Karpas-422 (cell line): ENCODE measurements around the gene PFAS. TPM values are rescaled to one million over a fixed set of nuclear protein-coding genes. Genes with fewer than 3 reads are reported as not detected.

Experiments used
- DNase-seq: peaks from one replicate; pipeline ENCODE4 v3.0.0-alpha.2; 2015
- H2AFZ ChIP-seq: fragments of 200-600 bp; sonication (generic); 2 replicates; pipeline ENCODE4 v1.6.1; 2014; ENCODE audit warnings: antibody characterized with exemption, low read length, mixed read lengths
- H3K27ac ChIP-seq: fragments of 200-600 bp; sonication (generic); 2 replicates; pipeline ENCODE4 v1.5.1; 2014; ENCODE audit warnings: mild to moderate bottlenecking, low read length, moderate library complexity
- H3K27me3 ChIP-seq: fragments of 200-600 bp; sonication (generic); 2 replicates; pipeline ENCODE4 v1.6.1; 2014; ENCODE audit warnings: low read length, mixed read lengths
- H3K36me3 ChIP-seq: fragments of 200-600 bp; sonication (generic); 2 replicates; pipeline ENCODE4 v1.6.1; 2014; ENCODE audit warnings: low read length, mixed read lengths; ENCODE audit not compliant: insufficient read depth
- H3K4me1 ChIP-seq: fragments of 200-600 bp; sonication (generic); 2 replicates; pipeline ENCODE4 v1.6.1; 2014; ENCODE audit warnings: mild to moderate bottlenecking, low read length, mixed read lengths
- H3K4me2 ChIP-seq: fragments of 200-600 bp; sonication (generic); 2 replicates; pipeline ENCODE4 v1.6.1; 2014; ENCODE audit warnings: low read length, low read depth, mild to moderate bottlenecking; ENCODE audit not compliant: poor library complexity, severe bottlenecking
- H3K4me3 ChIP-seq: fragments of 200-600 bp; sonication (generic); 2 replicates; pipeline ENCODE4 v1.5.1; 2014; ENCODE audit warnings: mild to moderate bottlenecking, antibody characterized with exemption, low read length, mixed read lengths
- H3K79me2 ChIP-seq: fragments of 200-600 bp; sonication (generic); 2 replicates; pipeline ENCODE4 v1.6.1; 2014; ENCODE audit warnings: mild to moderate bottlenecking, low read length, mixed read lengths
- H3K9ac ChIP-seq: fragments of 200-600 bp; sonication (generic); 2 replicates; pipeline ENCODE4 v1.6.0; 2014; ENCODE audit warnings: low read length
- H3K9me2 ChIP-seq: fragments of 200-600 bp; sonication (generic), shearing (Covaris generic); replicated peaks from 2 replicates; pipeline ENCODE4 v1.6.0; 2014; ENCODE audit warnings: mild to moderate bottlenecking, low read length, moderate library complexity; ENCODE audit not compliant: insufficient read depth
- H3K9me3 ChIP-seq: fragments of 300-700, 200-600 bp; sonication (generic); 2 replicates; pipeline ENCODE4 v1.6.1; 2014; ENCODE audit warnings: low read length, mixed read lengths
- H4K20me1 ChIP-seq: fragments of 200-600 bp; sonication (generic); 2 replicates; pipeline ENCODE4 v1.6.1; 2014; ENCODE audit warnings: mild to moderate bottlenecking, antibody characterized with exemption, low read length, low read depth; ENCODE audit not compliant: insufficient read depth
- total RNA-seq: library from RNA; depleted of rRNA; stranded (reverse); fragments of >200 nt; shearing (Covaris generic); gene quantifications from 2 replicates; pipeline ENCODE4 v1.2.3, GENCODE V29; 2014; ENCODE audit warnings: low replicate concordance; rRNA removed

PFAS gene
- total RNA-seq, 1 experiment from 2014 or later, result 39.9 TPM

GRCh38 chr17:8314797-8315763 lies 66.0 kb downstream of the PFAS start:
- Histone ChIP-seq H3K79me2 (no peaks in the 10 kb centered on the region), H3K4me1 (no peaks in the 10 kb centered on the region), H3K4me2 (no peak overlapping the region), H3K4me3 (no peak overlapping the region), H3K9me2 (no peaks in the 10 kb centered on the region), H3K36me3 (no peaks in the 10 kb centered on the region), H3K9ac (no peak overlapping the region), H3K27me3 (no peaks in the 10 kb centered on the region), H4K20me1 (no peaks in the 10 kb centered on the region), H2AFZ (no peak overlapping the region), H3K9me3 (no peaks in the 10 kb centered on the region), H3K27ac (no peak overlapping the region)
- no peak for DNase-seq

GRCh38 chr17:8315764-8316217 lies 66.7 kb downstream of the PFAS start:
- Histone ChIP-seq H3K36me3 (no peaks in the 10 kb centered on the region), H4K20me1 (no peaks in the 10 kb centered on the region), H3K27me3 (no peaks in the 10 kb centered on the region), H3K27ac (no peak overlapping the region), H3K4me2 (no peak overlapping the region), H3K9me2 (no peaks in the 10 kb centered on the region), H3K4me3 (no peak overlapping the region), H2AFZ (no peak overlapping the region), H3K4me1 (no peaks in the 10 kb centered on the region), H3K9me3 (no peaks in the 10 kb centered on the region), H3K9ac (no peak overlapping the region), H3K79me2 (no peaks in the 10 kb centered on the region)
- DNase-seq, result no peak

GRCh38 chr17:8318010-8318935 lies 69.2 kb downstream of the PFAS start:
- no peak overlapping the region for H3K9ac ChIP-seq

More at GRCh38 chr17:8318010-8318935, 69.2 kb downstream of the PFAS start:
- H2AFZ ChIP-seq, result no peak overlapping the region
- H3K4me3 ChIP-seq, result no peak overlapping the region
- no peaks in the 10 kb centered on the region for H3K9me2 ChIP-seq
- no peaks in the 10 kb centered on the region for H4K20me1 ChIP-seq
- no peaks in the 10 kb centered on the region for H3K36me3 ChIP-seq
- no peaks in the 10 kb centered on the region for H3K79me2 ChIP-seq
- H3K27me3 ChIP-seq, result no peaks in the 10 kb centered on the region
- no peak overlapping the region for H3K4me2 ChIP-seq
- no peak overlapping the region for H3K27ac ChIP-seq
- H3K9me3 ChIP-seq, result no peaks in the 10 kb centered on the region
- no peak for DNase-seq
- no peaks in the 10 kb centered on the region for H3K4me1 ChIP-seq

Other genes starting within 250 kb of the PFAS start
- not detected in 2 replicates for gene GUCY2D, start 246.7 kb upstream of the PFAS start, total RNA-seq
- gene ALOX15B, start 210.2 kb upstream of the PFAS start, total RNA-seq, result not detected in 2 replicates
- gene ALOX12B, start 161.6 kb upstream of the PFAS start, total RNA-seq, result 0.22 and 1.5 TPM in 2 replicates
- gene ALOXE3, start 130.8 kb upstream of the PFAS start, total RNA-seq, result 0.18 TPM in 1 of 2 replicates, not detected in the other
- gene HES7, start 125.2 kb upstream of the PFAS start, total RNA-seq, result 0.37 and 2.1 TPM in 2 replicates
- gene PER1, start 96.9 kb upstream of the PFAS start, total RNA-seq, result 12.7 and 24.0 TPM in 2 replicates
- gene VAMP2, start 86.3 kb upstream of the PFAS start, total RNA-seq, result 24.5 and 47.7 TPM in 2 replicates
- 70.7 and 134 TPM in 2 replicates for gene TMEM107, start 72.9 kb upstream of the PFAS start, total RNA-seq
- gene BORCS6, start 59.1 kb upstream of the PFAS start, total RNA-seq, result 10.3 and 34.4 TPM in 2 replicates
- gene AURKB, start 38.7 kb upstream of the PFAS start, total RNA-seq, result 71.0 and 82.4 TPM in 2 replicates
- gene CTC1, start 1.2 kb upstream of the PFAS start, total RNA-seq, result 16.4 and 19.7 TPM in 2 replicates
- gene RANGRF, start 39.4 kb downstream of the PFAS start, total RNA-seq, result 25.5 and 41.3 TPM in 2 replicates
- gene SLC25A35, start 46.1 kb downstream of the PFAS start, total RNA-seq, result 4.8 and 7.6 TPM in 2 replicates
- not detected in 2 replicates for gene ARHGEF15, start 61.0 kb downstream of the PFAS start, total RNA-seq
- gene ODF4, start 90.6 kb downstream of the PFAS start, total RNA-seq, result not detected in 2 replicates
- 4,201 and 4,757 TPM in 2 replicates for gene RPL26, start 133.9 kb downstream of the PFAS start, total RNA-seq
- not detected in 2 replicates for gene RNF222, start 148.5 kb downstream of the PFAS start, total RNA-seq
- 26.0 and 48.6 TPM in 2 replicates for gene NDEL1, start 186.6 kb downstream of the PFAS start, total RNA-seq